Measurements from ENCODE around the gene TULP4.
"Not testable (repeated sequence)": the region's sequence is repeated elsewhere in the genome, so short reads cannot be mapped to it uniquely, and the experiment has no call there.

Gene TULP4

DNA sequence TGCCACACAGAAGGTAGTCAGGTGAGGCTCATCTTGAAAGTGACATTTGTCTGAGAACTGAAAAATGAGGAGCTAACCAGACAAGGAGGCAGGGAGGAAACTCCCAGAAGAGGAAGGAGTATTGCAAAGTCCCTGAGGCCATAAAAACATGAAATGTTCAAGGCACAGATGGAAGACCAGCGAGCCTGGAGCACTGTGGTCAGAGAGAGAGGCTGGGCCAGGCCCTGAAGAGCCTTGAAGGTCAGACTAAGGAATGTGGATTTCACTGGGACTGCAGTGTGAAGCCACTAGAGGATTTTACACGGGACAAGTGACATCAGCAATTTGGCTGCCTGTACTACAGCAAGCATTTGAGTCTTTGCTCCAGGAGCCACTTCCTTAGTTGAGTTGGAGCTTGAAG lies 226.5 kb downstream of the TULP4 start:
- DNase-seq = no peak

DNA sequence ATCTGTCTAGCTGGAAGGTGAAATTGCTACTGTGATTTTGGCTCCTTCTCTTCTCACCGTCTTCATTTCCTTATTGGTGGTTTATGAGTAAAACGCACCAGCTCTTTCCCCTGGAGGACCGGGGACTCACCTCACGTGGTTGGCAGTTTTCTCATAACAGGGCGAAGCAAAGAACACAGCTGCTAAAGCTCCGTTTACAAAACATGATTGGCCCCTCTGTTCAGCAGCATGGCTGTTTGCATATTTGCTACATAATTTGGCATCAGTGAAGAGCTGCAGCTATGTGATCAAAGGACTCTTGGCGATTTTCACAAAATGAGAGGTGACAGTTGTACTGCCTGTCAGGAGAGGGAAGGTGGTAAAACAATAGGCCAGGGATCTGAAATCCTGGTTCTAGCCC lies 227.1 kb downstream of the TULP4 start:
- DNase-seq = no peak

DNA sequence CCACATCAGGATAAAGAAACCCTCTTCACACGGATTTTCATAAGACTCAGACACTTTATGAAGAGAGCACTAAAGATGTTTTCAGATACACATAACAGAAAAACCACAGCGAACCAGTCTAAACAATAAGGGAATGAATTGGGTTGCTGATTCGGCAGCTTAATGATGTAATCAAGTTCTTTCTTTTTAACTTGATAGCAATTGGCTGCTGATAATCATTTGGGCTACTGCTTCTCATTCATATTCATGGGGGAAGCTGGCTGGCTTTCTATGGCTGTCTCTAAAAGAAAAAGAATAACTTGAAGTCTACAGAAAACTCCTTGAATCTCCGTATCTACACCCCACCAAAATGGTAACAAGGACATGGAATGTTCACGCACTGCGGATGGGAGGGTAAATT lies 227.6 kb downstream of the TULP4 start:
- DNase-seq = no peak

DNA sequence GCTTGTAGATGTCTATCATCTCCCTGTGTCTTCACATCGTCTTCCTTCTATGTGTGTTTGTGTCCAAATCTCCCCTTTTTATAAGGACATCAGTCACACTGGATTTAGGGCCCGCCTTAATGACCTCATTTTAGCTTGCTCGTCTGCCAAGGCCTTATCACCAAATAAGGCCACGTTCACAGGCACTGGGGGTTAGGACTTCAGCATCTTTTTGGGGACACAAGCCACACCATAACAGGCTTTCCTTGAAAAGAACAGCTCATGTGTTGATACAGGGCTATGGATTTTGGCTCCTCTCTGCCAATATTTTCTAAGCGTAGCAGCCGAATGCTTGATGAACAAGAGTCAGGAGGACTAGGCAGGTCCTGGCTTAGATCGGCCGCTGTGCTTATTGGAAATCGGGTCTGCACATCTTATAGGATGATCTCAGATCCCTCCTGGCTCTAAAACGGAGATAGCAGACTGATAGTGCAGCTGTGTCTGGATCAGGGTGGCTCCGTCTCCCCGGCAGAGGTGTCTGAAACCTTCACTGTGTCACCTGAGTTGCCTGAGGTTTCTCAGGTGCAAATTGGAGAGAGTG lies 231.4 kb downstream of the TULP4 start:
- no peak for DNase-seq

DNA sequence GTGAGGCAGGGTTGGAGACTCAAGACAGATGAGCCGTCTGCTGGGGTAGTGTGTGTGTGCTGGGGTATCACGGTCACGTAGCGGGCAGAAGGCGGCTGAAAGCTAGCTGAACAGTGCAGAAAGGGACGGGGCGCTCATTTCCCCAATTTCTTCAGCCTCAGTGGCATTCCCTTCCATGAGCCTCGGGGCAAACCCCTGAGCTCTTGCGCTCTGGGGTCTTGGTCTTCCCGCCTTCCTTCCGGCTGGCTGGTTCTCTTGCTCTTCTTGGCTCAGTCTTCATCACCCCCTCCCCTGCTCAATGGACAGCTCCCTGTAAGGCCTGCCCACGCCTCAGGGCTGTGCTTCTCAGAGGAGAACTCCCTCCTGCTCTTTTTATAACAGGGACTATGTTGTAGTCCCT lies 232.2 kb downstream of the TULP4 start:
- DNase-seq = no peak

DNA sequence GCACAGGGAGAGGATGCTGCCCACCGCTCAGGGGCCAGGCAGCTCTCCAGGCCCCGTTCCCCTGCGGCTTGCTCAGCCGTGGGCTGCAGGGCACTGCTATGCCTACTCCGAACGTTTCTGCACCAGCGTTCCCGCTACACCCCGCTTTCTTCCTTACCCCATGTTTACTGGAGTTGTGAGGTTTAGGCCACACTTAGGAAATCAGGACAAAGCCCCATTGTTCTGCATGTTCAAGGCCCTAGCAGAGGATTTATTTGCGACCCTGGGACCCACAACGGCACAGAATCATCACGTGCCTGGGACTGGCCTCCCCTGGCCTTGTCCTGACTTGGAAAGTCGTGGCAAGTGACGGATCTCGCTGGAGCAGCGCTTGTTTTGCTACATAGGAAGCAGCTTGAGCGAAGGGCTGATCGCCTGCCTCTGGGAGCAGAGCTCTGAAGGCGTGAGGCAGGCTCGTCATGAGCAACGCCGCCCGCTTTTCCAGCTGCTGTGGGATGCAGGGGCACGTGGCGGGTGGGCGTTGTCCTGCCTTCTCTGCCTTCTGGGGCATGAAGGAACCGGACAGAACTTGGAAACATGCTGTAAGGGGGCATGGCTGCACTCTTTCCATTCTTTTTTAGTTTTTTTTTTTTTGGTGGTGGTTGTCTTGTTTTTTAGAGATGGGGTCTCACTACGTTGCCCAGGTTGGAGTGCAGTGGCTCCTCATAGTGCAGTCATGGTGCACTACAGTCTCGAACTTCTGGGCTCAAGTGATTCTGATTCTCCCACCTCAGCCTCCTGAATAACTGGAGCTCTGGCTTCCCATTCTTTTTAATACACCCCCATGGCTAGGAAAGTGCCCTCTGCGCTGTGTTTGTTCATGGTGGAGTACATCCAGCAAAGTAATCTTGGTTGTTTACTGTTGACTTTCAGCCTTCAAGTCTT lies 233.0 kb downstream of the TULP4 start:
- no peak for DNase-seq

DNA sequence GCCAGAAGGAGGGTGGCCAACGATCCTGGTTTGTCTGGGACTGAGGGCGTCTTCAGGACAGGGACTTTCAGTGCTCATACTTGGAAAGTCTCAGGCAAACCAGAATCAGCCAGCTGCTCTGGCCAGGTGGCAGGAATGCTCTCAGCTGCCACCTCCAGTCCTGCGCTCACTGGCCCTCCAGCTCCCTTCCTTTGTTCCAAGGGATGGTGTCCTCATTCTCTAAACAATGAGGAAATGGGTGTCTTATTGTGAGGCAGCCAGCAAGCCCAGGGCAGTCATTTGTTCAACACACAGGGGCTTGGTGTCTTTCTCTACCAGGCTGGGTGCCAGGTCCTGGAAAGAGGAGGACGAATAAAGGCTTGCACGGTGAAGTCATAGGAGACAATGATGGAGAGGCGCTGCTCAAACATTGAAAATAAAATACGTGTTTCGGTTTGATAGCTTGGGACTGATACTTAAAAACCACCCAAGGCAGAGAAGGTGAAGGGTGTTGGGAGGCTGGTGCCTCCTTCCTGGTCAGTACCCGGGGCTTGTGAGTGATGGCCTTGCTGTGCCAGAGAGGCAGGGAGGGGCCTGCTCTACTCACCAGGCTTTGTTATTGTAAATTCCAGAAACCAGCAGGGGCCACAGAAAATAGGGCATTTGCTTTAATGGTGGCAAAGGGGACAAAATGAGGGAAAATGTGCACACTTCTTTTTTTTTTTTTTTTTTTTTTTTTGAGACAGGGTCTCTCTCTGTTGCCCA lies 236.3 kb downstream of the TULP4 start:
- no peak for DNase-seq

DNA sequence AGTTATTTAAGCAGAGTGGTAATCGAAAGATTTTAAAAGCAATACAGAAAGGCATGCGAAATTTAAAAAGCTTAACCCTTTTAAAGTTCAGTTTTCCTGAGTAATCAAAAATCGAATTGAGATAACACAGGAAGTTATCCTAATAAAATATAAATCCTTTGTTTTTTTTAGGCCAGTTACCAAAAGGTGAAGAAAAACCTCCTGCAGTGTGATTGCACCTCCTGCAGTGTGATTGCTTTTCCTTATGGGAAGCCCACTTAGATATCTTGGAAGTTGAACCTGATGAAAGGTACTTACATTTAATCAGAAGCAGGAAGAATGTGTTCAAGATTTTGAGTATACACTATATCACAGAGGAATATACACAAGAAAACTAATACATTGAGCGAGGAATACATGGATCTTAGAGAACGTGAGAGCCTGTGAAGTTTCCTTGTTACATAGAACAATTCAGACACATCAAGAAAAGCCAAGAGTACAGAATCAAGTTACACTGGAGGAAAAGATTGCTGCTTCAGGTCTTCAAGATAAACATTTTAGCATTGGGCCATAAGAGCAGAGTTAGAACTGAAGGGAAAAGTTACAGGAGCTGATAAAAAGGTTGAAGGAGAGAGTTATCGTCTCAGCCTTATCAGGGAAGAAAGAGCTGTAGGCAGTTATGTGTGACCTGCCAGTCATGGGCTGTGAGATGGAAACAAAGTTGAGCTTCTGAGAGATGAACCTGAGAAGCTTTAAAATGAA lies 240.0 kb downstream of the TULP4 start:
- DNase-seq = no peak

DNA sequence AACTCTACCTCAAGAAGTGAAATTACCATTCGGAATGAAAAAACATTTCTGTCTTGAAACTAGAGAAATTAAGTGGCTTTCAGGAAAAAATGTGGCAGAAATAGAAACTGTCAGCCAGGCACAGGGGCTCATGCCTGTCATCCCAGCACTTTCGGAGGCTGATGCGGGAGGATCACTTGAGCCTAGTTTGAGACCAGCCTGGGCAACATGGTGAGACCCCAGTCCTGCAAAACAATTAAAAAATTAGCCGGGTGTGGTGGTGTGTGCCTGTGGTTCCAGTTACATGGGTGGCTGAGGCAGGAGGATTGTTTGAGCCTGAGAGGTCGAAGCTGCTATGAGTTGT lies 240.5 kb downstream of the TULP4 start:
- DNase-seq = no peak

DNA sequence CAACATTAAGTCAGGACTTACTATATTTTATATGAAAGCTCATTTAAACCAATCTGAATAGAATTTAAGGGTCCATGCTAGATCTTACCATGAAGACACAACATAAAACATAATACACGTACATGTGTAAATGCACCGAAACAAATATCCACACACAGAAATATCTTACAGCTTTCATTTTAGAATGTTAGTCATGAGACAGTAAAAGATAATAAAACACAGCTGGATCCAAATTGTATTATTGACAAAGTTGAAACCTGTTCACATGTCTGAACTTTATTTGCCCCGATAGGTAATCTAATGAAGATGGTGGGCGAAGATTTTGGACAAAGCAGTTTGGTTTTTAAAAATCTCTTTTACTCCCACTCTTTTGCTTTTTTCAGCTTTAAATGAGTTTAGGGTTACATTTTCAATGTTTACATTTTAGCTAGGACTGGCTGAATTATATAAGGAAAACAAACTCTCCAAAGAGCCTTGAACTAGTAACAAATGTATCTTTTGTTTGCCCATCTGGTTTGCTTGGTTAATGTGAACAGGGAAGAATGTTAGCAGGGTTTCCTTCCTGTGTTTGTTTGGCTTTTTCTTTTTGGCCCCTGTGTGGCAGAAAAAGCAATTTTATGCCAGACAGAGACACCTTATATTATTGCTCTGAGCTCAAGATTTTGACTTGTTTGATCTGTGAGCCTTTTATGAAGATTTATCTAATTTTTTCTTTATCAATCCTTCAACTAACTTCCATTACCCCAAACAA lies 242.5 kb downstream of the TULP4 start:
- DNase-seq = no peak

DNA sequence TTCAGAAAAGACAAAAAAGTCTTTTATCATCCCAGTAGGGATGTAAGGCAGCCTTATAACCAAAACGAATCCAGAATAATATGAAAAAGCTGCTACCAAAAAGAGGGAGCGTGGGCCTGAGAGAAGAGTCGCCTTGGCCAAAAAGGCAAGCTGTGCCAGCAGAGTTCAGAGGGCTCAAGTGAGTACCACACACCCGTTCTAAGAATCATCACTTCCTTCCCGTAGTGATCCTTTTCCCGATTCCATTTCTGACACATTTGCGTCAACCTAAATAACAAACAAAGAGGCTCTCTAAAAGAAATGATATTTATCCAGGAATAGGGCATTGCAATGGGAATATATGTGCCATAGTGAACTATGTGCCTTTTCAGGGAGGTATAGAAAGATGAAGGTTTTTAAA lies 243.8 kb downstream of the TULP4 start:
- no peak for DNase-seq

DNA sequence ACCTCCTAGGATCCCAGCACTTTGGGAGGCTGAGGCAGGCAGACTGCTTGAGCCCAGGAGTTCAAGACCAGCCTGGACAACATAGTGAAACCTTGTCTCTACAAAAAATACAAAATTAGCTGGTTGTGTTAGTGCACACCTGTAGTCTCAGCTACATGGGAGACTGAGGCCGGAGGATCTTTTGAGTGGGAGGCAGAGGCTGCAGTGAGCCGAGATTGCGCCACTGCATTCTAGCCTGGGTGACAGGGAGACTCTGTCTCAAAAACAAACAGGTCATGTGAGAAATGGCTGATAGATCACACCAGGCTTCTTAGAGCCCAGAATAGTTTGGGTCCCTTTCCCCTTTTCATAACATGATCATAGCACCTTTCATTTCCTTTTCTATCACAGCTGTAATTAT lies 244.8 kb downstream of the TULP4 start:
- not testable (repeated sequence) for DNase-seq

DNA sequence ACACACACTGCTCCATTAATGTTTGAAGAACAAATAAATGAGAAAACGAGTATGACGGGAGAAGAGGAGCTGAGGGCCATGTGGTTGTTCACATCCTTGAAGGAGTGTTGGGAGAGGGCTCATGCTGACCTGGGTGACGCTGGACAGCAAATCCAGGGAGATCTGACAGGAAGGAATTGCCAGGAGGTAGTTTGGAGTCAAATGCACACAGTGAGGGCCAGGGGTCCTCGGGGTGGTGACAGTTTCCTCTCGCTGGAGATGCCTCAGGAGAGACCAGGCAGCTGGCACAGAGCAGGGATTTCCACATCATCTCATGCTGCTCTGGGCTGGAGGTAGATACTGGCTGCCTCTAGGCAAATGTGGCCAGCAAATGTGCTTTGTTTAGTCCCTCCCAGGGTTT lies 245.7 kb downstream of the TULP4 start:
- no peak for DNase-seq

DNA sequence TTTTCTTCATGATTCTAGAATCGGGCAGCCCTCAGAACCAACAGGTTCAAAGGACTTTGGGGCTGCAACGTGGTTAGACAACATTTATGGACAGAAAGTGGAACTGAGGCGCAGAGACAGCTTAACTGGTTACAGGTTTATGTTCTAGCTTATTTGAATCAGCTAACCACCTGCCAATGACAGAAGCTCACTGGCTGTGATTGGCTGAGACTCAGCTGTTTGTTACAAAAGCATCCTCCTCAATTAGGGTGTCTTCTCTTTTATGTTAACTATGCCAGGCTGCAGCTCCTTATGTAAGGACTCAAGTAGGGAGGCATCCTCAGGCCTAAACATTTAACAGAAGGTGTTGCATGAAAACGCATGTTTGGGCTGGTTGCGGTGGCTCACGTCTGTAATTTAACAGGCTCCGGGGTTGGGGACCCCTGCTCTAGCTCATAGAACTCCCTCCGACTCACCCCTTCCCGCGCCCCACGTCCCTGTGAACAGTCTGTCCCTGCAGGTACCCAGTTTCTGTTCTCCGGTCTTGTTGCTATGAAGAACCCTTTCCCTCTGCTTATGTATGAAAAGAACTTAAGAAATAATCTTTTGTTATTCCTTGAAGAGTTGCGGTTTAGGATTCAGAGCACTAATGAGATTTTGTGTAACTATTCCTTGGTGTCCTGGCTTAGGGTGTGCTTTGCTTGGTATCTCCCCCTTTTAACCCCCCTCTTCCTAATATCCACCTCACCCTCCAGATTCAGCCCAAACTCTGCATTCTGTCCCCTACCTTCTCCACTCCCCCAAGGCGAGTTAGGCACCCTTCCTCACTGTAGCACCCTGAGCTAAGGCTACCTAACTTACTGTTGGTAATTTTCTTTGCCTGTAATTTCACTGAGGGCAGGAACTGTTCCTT lies 246.4 kb downstream of the TULP4 start:
- no peak for DNase-seq

DNA sequence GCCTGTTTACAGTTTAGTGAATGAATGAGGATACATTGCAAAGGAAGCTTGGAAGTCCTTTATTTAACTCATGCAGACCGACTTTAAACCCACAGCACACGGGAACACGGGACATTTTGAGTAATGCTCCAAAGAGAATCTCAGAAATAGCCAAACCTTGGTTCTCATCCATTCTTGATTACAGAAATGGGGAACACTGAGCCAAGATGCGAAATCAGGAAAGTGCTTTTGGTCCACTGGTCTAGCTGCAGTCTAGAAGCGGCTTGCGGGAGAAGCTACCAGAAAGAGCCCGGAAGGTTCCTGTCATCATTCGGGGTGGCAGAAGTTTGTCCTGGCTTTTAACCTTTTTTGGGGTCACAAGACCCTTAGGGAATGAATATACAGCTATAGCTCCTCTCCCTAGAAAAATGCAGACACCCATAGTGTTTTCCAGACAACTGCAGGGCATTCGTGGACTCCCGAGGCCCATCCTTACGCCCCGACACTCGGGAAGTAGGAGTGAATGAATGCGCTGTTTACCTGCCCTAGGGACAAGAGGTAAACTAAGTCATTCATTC lies 247.2 kb downstream of the TULP4 start:
- no peak for DNase-seq

DNA sequence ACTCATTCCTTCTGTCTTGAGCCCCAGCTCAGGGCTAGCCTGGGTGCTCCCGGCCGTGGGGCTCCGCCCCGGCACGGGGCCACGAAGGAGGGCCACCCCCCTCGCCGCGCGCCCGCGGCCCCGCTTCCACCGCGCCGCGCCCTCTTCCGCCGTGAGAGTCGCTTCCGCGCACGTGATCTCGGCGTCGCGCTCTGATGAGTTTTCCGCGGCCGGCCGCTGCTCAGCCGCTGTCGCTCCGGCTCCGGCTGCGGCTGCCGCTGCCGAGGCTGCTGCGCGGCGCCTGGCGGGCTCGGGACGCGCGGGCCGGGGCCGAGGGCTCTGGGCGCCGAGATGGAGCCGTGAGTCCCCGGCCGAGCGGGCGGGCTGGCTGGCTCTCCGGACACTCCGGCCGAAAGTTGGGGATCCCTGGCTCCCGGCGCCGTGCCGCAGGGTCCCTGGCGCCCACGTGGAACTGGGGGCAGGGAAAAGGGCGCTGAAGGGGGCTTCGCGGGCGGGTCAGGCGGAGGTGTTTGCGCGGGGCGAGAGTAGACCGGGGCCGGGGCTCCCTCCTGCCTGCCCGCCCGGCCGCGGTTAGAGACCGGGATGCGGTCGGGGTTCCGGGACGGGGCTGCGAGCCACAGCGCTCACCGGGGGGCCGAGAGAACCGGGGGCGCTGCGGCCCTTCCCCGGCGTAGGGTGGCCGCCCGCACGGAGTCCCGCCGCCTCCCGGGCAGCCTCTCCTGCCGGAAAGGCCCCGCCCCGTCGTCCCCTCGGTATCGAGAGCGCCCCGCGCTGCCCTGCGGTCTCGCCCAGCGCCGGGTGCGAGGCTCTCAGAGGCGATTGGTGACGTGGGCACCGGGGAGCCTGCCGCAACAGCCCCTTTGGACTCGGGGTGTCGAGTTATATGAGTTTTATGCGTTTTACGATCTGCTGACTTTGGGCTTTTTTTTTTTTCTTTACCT lies 247.9 kb downstream of the TULP4 start, which contains the start of gene TMEM181:
TSS of gene TMEM181 (plus strand) at position 197 of the 941 bp plus-strand sequence. CDS start at position 331, 134 bp downstream.
- peak; percentile 46 for DNase-seq

DNA sequence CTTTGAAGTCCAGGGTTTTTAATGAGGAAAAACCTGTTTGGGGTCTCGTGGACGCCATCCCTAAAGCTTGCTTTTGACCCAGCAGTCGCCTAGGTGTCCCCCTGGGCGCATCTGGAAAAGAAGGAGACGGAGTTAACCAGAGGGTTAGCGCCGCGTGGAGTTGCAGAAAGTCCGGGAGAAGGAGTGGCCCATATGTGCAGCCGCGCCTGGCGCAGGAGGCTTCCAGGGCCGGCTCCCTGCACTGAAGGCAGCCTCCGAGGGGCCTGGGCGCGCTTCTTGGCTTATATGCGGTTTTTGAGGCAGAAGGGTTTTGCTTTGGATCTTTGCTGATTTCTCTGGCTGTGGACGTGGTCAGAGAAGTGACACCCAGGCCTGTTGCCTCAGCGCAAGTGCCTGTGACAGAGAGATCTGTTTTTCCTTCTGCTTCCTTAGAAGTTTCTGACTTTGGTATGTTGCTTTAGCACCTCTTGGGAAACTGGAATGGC lies 248.6 kb downstream of the TULP4 start:
- no peak for DNase-seq
